Stimulated activated CD4-positive, alpha-beta T cell treated with anti-CD3 and anti-CD28 coated beads, Interleukin-2, amount 100 ng/mL, for 48 hours (primary cell): ENCODE results near the gene CLIC4.
A peak's percentile ranks its signal among the peaks of the same experiment; 100 is the strongest.
"Not testable (repeated sequence)": the region's sequence is repeated elsewhere in the genome, so short reads cannot be mapped to it uniquely, and the experiment has no call there.

ENCODE experiments used
- DNase-seq, 2 donors: peaks; one replicate each; pipeline ENCODE4 v3.0.0-alpha.2; 2020

The CLIC4 gene

GRCh38 chr1:24744911-24745710, at the start of gene CLIC4:
CLIC4 (plus strand) TSS chr1:24745447; CDS start chr1:24745554, 107 bp downstream.
- DNase-seq = peak; percentile 99

- no peak for DNase-seq
These were observed 49.0 kb upstream of the CLIC4 start for GRCh38 chr1:24696041-24696755.

- DNase-seq = no peak
These were observed 48.4 kb upstream of the CLIC4 start for GRCh38 chr1:24696756-24697330.

GRCh38 chr1:24697453-24698001, 47.7 kb upstream of the CLIC4 start:
- not testable (repeated sequence) for DNase-seq

- DNase-seq = not testable (repeated sequence)
These were observed 46.9 kb upstream of the CLIC4 start for GRCh38 chr1:24698326-24698725.

- DNase-seq = no peak
These were observed 45.6 kb upstream of the CLIC4 start for GRCh38 chr1:24699628-24700027.

DNA sequence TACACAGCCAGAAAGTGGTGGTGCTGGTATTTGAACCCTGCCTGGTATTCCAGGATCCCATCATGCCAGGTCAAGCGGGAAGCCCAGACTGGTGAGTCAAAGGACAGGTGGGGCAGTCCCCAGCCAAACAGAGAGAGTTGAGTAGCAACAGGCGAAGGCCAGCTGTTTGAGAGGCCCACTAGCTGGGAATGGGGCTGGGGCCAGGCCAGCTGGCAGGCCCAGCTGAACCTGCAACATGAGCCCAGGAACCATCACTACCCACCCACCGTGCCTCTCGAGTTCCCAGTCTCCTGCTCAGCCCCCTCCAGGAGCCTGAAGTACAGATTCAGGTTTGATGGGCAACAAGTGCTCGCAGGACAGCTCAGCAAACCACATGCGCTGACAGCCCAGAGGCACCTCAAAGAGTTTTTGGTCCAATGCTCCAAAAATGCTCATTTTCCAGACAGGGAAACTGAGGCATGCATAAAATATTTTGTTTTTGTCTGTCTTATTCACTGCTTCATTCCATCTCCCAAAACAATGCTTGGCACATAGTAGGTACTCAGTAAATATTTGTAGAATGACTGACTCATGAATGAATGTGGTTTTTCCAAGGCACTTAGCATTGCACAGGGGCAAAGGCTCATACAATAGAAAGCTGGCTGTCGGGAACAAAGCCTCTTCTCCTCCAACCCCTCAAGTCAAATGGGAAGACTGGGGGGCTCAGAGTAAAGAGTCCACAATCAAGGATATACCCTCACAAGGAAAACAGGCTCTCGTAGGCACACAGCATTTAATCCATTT, 42.5 kb upstream of the CLIC4 start:
- no peak for DNase-seq

DNA sequence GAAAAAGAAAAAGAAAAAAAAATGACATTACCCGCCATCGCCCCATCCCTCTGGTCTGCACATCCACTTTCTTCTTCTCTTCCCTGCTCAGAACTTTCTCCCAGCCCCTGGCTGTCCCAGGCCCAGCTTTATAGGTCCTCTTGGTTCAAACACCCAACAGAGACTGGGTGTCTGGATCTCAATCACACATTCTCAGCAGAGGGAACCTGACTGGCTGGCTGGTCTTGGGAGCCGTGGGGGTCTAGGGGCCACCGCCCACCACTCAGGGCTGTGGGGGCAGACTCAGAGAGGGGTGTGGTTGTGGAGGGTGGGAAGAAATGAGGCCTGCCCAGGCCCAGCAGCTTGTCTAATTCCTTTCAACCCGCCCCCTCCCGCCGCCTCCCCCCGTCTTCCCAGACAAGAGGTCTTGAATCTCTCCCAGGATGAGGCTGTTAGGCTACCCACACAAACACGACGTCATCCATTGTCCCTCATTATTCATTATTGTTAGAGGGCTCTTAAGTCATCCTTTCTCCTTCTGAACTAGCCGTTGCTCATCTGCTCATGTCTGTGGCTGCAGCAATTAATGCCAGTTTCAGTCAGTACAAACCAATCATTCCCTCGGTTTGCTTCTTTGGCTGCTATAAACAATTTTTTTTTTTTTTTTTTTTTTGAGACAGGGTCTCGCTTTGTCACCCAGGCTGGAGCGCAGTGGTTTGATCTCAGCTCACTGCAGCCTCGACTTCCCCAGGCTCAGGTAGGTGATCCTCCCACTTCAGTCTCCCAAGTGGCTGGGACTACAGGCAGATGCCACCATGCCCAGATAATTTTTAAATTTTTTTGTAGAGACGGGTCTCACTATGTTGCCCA, 40.6 kb upstream of the CLIC4 start:
- DNase-seq = no peak

DNA sequence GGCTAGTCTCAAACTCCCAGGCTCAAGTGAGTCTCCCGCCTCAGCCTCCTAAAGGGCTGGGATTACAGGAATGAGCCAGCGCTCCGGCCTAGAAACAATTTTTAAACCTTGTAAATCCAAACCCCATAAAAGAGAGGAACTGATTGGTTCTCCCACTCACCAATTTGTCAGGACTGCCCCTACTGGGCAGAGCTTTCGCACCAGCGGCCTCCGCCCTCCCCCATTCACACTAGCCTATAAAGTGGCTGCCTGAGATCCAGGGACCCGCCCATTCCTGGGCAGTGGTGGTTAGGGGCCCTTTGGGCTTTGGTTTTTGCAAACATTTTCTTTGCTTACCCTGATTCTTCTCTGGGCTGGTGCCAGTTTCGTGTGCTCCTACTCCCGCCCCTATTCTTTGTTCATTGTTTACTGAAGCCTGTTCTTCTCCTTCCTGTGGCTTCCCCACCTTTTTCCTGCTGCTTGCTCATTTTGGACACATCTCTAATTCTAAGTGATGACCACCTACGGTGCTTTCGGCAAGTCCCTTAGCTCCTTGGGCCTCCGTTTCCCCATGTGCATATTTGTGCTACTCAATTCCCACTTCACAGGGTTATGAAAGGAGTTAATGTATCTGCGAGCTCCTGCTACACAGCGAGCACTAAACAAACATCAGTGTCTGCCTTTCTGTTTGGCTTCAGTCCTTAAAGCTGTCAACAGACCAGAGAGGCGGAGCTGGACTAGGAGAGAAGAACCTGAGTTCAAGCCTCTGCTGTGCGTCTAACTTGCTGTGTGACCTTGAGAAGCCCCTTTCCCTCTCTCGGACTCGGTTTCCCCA, 39.8 kb upstream of the CLIC4 start:
- DNase-seq = peak in 1 of 2 donors; percentile 4

- DNase-seq = not testable (repeated sequence)
These were observed 39.2 kb upstream of the CLIC4 start for GRCh38 chr1:24706074-24706389.

DNA sequence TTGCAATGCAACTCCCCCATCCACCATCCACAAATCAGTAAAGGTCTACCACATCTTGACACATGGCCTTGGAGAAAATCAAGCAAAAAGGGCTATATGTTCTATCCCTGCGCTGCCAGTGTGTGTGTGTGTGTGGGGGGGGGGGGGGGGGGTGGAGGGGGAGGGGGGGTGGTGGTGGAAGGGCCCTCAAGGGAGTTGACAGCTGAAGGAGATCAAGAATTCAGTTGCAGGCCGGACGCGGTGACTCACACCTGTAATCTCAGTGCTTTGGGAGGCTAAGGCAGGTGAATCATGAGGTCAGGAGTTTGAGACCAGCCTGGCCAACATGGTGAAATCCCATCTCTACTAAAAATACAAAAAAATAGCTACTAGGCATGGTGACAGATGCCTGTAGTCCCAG, 37.6 kb upstream of the CLIC4 start:
- DNase-seq = no peak

DNA sequence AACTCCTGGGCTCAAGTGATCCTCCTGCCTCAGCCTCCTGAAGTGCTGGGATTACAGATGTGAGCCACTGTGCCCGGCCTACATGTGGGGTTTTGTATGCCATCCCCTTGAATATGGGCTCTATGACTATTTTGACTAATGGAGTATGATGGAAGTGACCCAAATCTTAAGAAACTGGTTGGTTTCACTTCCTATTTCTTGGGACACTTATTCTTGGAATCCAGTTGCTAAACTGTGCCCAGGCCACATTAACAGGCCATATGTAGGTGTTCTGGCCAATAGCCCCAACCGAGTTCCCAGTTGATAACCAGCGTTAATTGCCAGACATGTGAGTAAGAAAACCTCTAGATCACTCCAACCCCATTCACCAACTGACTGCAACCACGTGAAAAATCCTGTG, 36.3 kb upstream of the CLIC4 start:
- DNase-seq = no peak

DNA sequence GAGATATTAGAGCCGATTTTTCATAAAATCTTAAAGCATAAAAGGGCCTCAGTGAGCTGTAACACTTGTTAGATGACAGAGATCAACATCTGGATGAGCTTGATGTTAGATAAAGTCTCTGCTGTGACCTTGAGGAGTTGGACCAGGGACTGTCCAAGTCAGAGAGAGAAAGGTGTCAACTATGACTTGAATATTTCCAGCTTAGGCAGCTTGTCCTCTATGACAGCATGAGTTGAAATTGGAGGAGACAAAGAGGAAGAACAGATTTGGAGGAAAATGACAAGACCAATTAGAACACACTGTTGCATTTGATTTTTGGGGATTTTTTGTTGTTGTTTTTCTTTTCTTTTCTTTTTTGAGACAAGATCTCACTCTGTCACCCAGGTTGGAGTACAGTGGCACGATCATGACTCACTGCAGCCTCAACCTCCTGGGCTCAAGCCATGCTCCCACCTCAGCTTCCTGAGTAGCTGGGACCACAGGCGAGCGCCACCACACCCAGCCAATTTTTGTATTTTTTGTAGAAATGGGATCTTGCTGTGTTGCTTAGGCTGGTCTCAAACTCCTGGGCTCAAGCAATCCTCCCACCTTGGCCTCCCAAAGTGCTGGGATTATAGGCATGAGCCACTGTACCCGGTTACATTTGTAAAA, 35.3 kb upstream of the CLIC4 start:
- DNase-seq = no peak

DNA sequence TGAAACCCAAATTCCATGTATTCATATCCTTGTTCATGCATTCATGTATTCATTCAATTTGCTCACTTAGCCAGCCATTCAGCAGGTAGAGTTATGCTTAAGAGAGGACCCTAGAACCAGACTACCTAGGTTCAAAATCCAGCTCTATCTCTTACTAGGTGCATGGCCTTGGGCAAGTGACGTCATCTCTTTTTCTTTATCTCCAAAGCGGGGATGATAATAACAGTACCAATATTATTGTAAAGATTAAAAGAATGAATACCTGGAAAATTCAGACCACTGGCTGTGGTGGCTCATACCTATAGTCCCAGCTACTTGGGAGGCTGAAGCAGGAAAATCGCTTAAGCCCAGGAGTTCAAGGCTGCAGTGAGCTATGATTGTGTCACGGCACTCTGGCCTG, 33.9 kb upstream of the CLIC4 start:
- no peak for DNase-seq

GRCh38 chr1:24713176-24713575, 32.1 kb upstream of the CLIC4 start:
- DNase-seq = no peak

- no peak for DNase-seq
These were observed 31.5 kb upstream of the CLIC4 start for GRCh38 chr1:24713736-24714135.

GRCh38 chr1:24714859-24715520, 30.3 kb upstream of the CLIC4 start:
- peak; percentile 8 to 25 for DNase-seq

GRCh38 chr1:24715658-24716057, 29.6 kb upstream of the CLIC4 start:
- no peak for DNase-seq

DNA sequence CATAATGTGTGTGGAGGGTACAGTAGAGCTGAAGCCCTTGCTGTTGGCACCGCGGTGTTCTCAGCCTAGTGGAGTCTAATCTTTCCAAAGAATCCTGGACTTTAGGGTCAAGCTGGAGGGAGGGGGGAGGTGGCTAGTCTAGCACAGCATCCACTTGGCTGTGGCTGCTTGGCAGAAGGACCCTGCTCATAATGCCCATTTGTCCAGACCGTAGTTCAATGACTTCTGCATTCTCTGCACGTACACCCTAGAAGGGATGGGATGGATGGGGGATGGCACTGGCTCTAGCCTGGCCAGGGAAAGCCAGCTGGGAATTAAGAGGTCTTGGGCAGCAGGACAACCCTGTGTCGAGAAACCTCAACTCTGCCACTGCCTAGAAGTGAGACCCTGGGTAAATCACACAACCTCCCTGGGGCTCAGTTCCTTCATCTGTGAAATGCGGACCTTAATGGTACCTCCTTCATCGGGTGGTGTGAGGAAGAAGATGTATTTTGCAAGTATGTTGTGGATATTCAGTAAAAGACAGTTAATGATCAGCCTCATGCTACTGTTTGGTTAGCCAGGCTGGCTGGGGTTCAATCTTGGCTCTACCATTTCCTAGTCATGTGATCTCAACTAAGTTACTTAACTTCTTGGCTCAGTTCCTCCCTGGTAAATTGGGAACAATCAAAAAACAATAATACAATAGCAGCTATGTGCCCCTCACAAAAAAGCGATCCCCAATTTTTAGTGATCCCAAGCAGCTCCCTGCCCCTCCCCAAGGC, 27.2 kb upstream of the CLIC4 start:
- no peak for DNase-seq
